Measurements from ENCODE around the gene MRRF.
"Not testable (repeated sequence)": the region's sequence is repeated elsewhere in the genome, so short reads cannot be mapped to it uniquely, and the experiment has no call there.

Gene MRRF

DNA sequence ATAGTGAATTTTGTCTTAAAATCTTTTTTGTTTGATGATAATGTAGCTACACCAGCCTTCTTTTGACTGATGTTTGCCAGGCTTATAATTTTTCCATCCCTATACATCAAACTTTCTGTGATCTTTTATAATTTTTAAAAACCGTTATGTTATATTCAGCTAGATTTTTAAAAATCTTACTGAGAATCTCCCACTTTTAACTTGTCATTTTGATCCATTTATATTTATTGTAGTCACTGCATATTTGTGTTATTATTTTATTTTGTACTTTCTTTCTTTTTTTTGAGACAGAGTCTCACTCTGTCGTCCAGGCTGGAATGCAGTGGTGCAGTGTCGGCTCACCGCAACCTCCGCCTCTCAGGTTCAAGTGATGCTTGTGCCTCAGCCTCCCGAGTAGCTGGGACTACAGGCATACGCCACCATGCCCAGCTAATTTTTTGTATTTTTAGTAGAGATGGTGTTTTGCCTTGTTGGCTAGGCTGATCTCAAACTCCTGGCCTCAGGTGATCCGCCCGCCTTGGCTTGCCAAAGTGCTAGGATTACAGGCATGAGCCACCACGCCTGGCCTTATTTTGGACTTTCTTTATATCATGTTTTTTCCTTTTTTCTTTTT, 12.7 kb downstream of the MRRF start:
- no peak for DNase-seq (ENCODE audit: low spot score)

DNA sequence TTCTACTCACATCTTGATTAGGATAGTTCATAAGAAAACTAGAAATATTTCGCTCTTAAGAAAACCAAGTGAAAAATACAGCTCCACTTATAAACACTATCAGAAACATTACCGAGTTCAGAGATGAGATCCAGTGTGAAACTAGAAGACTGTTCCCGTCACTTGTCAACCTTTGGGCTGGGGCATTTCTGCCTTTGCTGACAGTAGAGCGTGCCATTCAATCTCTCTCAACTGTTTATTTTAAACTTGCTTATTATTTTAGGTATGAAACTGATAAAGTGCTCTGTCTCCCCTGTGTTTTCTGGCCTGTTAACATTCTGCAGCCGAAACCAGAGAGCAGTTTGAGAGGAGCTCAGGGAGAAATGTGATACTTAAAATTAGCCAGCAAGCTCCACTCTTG, 16.7 kb downstream of the MRRF start:
- DNase-seq (ENCODE audit: low spot score) = no peak

GRCh38 chr9:122286764-122287163, 22.1 kb downstream of the MRRF start:
- DNase-seq (ENCODE audit: low spot score) = no peak

GRCh38 chr9:122287214-122287720, 22.6 kb downstream of the MRRF start:
- no peak for DNase-seq (ENCODE audit: low spot score)

DNA sequence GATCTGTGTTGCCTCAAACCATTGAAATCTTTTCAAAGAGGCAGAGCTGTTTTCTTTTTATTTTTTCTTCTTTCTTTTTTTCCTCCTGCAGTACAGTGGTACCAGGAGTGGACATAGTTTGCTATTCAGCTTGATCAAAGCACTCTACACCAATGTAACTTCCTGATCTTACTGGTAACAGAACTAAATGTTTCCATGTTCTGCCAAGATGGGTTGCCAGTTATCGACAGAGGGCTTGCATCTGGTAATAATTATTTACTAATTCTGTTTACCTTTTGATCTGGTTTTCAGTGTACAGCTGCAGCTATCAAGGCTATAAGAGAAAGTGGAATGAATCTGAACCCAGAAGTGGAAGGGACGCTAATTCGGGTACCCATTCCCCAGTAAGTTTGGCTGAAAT, 26.8 kb downstream of the MRRF start:
- DNase-seq (ENCODE audit: low spot score) = no peak

GRCh38 chr9:122294531-122294930, 29.8 kb downstream of the MRRF start:
- no peak for DNase-seq (ENCODE audit: low spot score)

GRCh38 chr9:122297512-122297911, 32.8 kb downstream of the MRRF start:
- DNase-seq (ENCODE audit: low spot score) = no peak

- no peak for DNase-seq (ENCODE audit: low spot score)
Measured at GRCh38 chr9:122302237-122303093, 37.8 kb downstream of the MRRF start.

DNA sequence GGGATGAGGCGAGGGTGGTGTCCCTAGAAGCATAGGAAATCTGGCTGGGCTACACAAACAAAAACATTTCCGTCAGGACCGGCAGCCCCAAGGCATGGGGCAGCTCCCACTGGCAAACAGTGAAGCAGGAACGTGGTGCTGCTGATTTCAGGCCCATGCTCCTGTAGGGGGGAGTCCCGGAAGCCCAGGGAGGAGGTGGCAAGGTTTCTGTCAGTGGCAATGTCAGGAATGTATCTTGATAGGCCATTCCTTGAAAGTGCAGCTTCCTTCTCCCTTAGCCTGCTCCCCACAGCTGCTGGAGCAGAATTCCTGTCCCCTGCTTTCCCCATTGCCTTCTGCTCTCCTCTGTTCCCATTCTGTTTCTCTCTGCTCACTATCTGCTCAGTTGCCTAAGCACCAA, 42.4 kb downstream of the MRRF start:
- DNase-seq (ENCODE audit: low spot score) = no peak

GRCh38 chr9:122307925-122308324, 43.2 kb downstream of the MRRF start:
- DNase-seq (ENCODE audit: low spot score) = no peak

DNA sequence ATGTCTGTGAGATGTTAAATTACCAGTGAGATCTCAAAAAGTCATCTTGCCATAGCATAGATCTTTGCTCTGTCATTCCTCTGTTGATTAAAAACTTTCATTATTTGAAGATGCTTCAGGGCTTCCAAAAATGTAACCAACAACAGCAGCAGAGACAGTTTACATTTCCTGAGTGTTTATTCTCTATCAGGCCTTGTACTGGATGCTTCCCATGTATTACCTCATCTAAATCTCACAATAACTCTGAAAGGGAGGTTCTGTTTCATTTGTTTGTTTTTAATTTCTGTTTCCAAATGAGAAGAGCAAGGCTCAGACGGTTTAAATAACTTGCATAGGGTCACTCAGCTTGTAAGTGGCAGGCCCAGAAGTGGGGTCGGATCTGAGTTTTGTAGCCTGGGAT, 45.2 kb downstream of the MRRF start:
- no peak for DNase-seq (ENCODE audit: low spot score)

DNA sequence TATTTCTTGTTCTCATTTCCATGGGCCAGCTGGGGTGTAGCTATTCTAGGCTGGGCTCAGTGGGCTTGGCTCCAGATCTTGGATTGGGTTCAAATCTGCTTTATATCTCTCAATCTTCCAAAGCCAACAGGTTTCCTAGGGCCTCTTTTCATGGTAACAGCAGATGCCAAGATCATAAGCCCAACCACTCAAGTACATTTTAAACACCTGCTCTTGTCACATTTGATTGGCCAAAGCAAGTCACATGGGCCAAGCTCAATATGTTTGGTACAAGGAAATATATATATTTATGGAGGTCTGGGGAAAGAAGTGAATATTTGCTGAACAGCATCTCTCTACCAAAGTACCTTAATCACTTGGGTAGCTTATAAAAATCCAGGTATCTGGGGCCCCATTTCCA, 49.5 kb downstream of the MRRF start:
- DNase-seq (ENCODE audit: low spot score) = no peak

- DNase-seq (ENCODE audit: low spot score) = no peak
Measured at GRCh38 chr9:122315534-122315933, 50.9 kb downstream of the MRRF start.

DNA sequence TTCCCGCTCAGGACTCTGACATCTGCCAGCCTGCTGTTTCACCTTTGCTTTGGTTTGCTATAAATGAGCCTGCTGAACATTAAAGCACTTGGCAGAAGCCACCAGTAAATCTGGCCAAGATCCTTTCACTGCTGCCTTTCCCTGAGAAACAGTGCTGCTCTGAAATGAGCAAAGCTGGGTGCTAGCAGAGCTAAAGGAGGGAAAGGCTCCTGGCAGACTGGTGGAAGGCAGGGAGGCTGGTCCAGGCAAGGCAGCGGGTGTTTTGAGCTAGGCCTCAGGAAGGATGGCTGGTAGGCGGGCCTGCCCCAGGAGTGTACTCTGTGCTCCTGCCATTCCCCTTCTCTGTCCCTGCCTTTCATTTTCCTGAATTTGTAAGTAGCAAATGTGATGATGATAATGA, 53.6 kb downstream of the MRRF start:
- no peak for DNase-seq (ENCODE audit: low spot score)

GRCh38 chr9:122320413-122320881, 55.8 kb downstream of the MRRF start:
- peak; percentile 23 for DNase-seq (ENCODE audit: low spot score)

GRCh38 chr9:122322553-122322952, 57.9 kb downstream of the MRRF start:
- no peak for DNase-seq (ENCODE audit: low spot score)

- not testable (repeated sequence) for DNase-seq (ENCODE audit: low spot score)
Measured at GRCh38 chr9:122324665-122325064, 60.0 kb downstream of the MRRF start.

GRCh38 chr9:122325124-122325523, 60.4 kb downstream of the MRRF start:
- DNase-seq (ENCODE audit: low spot score) = no peak

DNA sequence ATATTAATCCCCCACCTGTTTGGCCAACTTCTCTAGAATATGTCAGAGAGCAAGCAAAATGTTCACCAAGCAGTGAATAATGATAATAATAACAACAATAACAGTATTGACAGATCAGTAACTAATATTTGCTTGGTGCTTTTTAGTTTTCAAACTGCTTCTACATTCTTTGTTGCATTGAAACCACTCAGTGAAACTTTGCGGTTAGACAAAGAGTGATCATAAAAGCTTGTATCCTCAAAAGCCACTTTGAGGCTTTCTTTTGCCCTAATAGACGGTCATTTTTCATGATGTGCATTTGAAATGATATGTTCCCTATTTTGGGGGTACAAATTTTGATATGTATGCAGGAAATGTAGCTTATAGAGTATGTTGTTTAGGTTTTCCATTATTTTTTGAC, 62.5 kb downstream of the MRRF start:
- DNase-seq (ENCODE audit: low spot score) = no peak

- no peak for DNase-seq (ENCODE audit: low spot score)
Measured at GRCh38 chr9:122329597-122329996, 64.9 kb downstream of the MRRF start.

DNA sequence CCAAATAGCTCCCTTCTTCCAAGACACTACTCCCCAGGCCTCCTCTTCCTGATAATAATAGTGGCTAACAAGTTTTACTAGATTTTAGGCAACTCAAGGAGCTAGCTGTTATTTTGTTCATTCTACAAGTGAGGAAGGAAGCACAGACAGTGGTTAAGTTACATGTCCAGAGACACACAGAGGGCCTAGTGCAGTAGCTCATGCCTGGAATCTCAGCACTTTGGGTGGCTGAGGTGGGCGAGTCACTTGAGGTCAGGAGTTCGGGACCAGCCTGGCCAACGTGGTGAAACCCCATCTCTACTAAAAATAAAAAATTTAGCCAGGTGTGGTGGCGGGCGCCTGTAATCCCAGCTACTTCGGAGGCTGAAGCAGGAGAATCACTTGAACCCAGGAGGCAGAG, 65.8 kb downstream of the MRRF start:
- DNase-seq (ENCODE audit: low spot score) = not testable (repeated sequence)

- no peak for DNase-seq (ENCODE audit: low spot score)
Measured at GRCh38 chr9:122331523-122331927, 66.8 kb downstream of the MRRF start.

DNA sequence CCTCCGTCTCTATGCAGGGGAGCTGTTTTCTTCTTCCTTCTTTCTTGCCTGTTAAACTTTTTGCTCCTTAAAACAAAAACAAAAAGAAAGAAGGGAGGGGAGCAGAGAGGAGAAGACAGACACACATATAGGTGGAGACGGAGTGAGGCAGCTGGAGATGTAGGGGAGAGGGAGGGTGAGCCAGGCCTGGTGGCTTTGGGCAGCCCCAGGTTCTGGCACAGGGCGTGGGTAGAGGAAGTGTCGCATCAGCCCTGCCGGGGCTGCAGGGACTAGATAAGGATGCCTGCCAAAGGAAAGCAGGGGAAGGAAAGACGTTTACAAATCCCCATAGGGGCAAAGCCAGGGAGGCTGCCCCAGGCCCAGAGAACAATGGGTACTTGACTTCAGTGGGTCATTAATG, 67.4 kb downstream of the MRRF start:
- DNase-seq (ENCODE audit: low spot score) = no peak

All from NAMALWA (cell line).